COLO668 (cell line): ENCODE results near the gene ASB10.
A peak's percentile ranks its signal among the peaks of the same experiment; 100 is the strongest.

Experiments used
- DNase-seq: peaks from one replicate; lab custom pipeline; 2025; ENCODE audit not compliant: unreplicated experiment; lab: John Stamatoyannopoulos, UW

Gene ASB10

DNA sequence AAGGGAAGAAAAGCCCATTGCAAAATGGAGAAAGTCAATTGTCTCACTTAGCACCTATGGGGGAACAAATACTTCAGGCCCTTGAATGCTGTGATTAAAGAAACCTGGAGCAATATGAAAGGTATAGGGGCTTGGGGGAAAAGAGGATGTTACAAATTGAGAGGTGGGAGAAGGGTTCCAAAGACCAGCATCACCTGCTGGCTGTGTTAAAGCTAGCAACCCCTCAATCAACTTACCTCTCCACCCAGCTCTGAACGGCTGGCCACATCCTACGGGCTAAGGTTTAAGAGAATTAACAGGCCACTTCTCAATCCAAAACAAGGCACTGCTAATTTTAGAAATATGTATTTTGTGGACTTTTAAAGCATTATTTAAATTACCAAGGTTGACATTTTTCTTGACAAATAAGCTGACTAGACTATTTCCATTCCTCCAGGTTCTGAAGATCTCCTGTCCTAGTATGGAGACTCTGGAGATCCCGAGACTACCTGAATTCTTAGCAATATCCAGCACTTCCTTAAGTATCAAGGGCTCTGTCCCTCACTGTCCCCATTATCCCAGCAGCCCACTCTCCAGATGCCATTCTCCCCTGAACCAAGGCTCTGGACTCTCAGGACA is 24.2 kb upstream of the ASB10 start:
- no peak for DNase-seq

DNA sequence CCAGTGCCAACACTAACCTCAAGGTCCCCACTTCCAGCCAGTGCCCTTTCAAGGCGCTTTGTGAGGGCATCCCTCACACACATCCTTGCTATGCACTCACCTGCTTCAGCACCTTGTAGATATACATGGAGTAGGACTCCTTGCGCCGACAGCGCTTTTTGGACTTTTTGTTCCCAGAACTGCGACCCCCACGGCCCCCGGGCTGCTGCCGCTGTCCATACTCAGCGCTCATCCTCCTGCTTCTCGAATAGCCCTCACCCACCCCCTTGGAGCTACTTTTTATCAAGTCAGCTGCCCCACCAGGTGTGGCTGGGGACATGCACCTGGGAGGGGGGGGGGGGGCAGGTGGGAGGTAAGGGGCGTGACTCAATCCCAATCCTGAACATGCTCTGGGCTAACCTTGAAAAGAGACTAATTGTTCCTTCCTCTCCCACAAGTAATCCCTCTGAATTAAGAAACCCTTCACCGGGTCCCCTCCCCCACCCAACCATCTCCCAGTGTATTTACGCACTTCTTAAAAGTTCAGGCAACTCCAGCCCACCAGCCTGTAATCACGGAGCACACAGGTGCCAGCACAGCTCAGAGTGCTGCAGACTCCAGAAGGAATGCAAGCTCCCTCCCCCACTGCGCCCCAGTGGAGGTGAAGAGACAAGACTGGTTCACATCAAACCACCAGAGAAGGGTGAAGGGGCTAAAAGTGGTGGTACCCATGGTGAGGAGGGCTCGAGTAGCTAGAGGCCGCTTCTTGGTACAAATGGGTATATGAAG is 23.2 kb upstream of the ASB10 start, which contains the start of gene H2BK1:
H2BK1 (minus strand) TSS at position 402 of the 768 bp plus-strand sequence; CDS start at position 232, 170 bp downstream.
- DNase-seq, result no peak

DNA sequence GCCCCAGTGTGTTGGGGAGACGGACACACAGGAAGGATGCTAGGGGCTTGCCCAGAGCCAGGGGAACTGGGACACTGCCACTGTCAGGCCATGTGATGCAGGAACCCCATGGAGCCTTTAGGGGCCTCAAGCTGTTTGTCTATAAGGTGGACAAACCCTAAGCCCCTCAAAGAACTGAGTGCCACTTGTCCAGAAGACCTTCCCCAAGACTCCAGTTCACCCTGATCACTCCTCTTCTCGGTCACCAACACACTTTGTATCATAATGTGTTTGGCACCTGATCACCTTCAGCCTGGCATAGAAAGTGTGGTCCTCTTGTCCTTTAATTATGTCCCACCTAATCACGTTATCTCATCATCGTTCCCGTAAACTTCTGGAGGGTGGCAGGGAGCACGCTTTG is 22.5 kb upstream of the ASB10 start:
- no peak for DNase-seq

DNA sequence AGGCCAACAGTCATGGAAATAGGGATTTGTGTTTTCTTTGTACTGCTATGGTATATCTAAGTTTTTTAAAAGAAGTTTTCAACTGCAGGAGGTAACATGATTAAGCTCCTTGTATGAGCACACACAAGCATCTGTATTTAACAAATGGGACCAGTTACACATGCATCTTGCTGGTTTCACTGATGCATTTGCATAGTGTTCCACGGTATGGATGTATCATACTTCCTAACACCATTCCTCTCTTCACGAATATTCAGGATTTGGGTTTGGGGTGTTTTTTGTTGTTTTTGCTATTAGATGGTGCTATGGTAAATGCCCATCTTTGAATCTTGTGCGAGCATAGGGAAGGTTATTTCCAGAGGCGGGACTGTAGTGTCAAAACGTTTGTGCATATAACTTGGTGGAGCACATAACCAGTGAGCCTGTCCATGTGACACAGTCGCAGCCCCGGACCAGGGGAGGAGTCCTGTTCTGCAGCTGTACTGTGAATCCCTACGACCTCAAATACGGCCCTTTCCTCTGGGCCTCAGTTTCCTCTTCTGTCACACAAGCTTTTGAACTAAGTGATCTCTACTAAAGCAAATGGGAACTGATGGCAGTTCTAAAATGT is 21.3 kb upstream of the ASB10 start:
- no peak for DNase-seq

DNA sequence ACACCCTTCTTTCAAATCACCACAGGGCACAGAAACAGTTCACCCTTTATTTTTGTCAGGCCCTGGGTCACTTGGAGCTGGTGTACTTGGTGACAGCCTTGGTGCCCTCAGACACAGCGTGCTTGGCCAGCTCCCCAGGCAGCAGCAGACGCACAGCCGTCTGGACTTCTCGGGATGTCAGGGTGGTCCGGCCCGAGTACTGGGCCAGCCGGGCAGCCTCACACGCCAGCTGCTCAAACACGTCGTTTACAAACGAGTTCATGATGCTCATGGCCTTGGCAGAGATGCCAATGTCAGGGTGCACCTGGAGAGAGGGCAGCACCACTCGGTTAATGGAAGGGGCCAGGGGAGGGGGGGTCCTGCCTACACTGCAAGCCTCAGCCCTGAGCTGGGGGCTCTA is 20.8 kb upstream of the ASB10 start:
- DNase-seq, result no peak

DNA sequence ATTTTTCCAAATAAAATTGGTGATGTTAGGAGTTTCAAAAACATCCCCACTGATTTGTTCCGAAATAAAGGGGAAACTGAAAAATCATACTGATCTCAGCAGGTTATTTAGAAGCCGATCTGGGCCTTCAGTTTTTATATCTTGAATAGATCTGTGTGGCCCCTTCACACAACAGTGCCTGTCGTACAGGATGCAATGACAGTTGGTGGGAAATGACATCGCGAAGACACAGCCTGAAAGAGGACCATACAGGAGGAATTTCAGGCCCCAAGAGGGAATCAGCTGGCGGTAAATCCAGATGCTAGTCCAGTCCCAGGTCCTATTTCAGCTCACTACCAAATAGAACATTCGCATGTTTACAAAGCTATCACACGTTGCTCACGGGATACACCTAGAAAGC is 20.3 kb upstream of the ASB10 start:
- DNase-seq, result no peak

DNA sequence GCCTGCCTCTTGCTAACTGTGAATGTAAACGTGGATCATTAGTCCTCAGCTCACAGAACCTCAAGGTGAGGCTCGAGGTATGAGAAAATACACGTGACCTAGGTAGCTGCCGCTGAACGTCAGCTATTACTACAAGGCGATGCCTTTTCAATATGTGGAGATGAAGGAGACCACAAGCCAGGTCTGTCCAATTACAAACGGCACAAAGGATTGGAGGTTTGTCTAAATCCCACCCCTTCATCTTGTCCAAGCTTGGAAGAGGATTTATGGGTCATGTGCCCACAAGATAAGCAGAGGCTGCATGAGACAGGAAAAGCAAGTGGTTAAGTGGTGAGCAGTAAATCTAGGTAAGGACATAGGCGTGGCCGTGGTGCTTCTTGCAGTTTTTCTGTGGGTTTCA is 19.9 kb upstream of the ASB10 start:
- no peak for DNase-seq

DNA sequence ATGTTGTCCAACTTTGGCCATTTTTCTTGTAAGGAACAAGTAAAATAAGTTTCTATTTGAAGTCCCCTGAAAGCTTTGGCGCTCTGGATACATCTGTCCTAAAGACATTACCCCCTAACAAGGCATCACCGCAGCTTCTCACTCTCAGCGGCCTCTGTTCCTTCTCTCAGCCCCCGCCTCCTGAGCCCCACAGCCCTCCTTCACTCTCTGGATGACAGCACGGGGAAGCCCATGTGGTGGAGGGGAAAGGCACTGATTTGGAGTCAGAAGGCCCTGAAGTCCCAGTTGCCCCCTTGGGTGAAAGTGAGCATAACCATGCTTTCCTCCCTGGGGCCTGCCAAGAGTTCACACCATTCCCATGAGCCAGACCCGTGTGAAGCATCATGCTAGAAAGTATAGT is 18.7 kb upstream of the ASB10 start:
- DNase-seq, result no peak

DNA sequence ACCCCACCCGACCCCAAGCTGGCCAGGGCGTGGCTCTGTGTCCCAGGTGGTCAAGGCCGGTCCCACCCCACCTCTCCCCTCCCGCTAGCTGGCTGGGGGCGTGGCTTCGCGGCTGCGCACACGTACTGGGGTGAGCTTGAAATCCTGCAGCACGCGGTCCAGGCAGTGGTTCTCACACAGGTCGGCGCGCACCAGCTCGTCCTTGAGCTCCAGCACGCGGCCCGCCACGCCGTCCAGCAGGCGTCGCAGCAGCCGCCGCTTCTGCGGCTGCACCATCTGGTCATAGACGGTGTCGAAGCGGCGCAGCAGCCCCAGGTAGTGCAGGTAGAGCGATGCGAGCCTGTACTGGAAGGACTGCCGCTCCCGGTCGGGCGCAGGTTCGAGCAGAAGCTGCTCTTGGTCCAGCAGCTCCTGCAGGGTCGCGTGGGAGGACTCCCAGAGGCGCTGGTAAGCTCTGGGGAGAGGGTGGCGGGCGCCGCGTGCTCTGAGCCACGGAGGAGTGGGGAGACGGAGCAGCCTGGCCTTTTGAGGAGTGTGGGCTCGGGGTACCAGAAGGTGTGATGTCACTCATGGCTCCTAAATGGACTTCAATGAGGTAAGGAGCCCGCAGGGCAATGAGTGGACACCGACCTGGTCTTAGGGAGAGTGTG is 17.5 kb upstream of the ASB10 start:
- DNase-seq, result no peak

DNA sequence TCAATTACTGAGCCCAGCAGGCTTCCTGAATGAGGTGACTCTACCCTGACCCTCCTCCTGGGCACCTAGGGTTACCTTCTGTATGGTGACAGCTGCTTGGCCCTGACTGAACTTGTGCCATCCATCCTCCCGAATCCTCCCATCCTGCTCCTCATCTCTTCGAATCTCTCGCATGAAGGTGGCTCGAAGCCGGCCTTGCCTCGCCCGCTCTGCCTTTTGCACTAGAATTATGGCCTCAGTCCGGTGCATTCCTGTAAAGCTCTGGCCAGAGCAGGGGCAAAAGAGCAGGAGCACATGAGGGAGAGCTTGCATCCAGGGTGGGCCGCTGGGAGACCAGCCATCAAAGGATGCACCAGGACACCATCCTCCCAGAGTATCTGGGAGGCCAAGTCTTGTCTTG is 15.8 kb upstream of the ASB10 start:
- no peak for DNase-seq

DNA sequence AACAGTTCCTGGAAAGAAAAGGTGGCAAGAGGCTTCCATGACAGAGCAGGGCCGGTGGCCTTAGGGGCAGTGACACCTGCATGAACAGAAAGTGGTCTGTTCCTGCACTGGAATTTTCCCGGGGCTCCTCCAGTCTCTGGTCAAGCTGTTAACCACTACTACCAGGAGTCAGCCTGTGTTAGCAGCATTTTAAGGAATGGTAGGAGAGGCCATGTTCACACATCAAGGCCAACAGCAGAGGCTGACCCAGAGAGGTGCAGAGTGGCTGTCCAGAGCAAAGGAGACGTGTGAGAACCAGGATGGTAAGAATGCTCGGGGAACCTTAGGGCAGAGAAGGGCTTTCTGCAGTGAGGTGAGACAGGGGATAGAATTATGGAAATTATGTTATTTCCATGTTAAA is 14.7 kb upstream of the ASB10 start:
- no peak for DNase-seq

DNA sequence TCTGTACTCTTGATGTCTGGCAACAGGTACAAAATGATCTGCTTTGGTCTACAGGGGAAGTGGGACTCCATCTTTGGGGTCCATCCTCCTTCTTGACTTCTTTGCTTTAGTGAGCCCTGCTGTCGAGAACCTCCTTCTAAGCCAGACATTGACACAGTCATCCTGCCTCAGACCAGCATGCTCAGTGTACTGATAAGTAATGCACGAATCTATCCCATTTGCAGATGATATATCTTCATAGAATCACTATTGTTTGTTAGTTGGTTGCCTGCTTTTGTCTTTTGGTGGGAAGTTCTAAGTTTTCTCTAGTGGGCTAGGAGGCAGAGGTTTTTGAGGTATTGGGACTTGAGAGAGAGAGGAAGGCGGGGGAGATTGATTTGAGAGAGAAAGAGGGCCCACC is 14.3 kb upstream of the ASB10 start:
- DNase-seq, result no peak

DNA sequence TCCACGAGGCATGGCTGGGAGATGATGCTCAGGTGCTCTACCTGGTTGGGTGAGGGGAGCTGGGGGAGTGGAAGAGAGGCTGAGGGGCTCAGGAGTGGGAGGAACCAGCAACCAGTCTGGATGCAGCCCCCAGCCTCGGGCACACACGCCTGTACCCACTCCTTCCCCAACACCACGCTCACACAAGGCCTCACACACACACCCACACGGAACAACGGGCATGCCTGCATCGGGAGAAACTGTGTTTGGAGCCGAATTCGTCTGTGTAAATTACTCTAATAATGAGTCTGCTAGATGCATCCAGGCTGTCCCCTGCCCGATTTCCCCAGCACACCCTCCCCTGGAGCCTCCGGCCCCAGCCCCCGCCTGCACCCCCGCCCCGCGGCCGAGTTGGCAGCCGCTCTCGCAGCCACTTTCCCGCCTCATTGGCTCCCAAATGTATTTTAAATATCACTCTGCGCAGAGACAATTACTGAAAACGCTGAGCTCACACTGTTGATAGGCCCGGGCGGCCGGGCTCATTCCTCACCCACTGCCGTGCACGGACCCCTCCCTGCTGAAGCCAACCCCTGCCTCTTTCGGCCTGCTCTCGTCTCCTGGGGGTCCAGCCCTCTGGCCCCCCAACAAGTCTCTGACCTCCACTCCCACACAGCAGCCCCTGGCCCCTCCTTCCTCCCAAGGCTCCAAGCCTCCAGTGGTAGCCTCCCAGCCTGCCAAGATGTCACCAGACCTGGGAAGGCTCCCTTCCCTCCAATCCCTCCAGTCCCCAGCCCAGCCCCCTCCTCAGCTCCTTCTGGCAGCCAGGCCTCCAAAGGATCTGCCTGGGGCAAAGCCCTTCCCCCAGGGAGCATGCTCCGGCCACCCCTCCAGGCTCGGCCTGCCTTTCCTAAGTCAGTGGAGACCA is 12.1 kb upstream of the ASB10 start:
- no peak for DNase-seq

DNA sequence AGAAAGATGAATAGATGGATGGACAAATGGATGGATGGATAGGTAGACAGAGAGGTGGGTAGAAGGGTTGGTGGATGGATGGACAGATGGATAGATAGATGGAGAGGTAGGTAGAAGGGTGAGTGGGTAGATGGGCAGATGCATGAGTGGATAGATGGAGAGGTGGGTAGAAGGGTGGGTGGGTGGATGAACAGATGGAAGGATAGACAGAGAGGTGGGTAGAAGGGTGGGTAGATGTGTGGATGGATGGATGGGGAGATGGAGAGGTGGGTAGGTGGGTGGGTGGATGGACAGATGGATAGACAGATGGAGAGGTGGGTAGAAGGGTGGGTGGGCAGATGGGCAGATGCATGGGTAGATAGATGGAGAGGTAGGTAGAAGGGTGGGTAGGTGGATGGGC is 10.9 kb upstream of the ASB10 start:
- no peak for DNase-seq

DNA sequence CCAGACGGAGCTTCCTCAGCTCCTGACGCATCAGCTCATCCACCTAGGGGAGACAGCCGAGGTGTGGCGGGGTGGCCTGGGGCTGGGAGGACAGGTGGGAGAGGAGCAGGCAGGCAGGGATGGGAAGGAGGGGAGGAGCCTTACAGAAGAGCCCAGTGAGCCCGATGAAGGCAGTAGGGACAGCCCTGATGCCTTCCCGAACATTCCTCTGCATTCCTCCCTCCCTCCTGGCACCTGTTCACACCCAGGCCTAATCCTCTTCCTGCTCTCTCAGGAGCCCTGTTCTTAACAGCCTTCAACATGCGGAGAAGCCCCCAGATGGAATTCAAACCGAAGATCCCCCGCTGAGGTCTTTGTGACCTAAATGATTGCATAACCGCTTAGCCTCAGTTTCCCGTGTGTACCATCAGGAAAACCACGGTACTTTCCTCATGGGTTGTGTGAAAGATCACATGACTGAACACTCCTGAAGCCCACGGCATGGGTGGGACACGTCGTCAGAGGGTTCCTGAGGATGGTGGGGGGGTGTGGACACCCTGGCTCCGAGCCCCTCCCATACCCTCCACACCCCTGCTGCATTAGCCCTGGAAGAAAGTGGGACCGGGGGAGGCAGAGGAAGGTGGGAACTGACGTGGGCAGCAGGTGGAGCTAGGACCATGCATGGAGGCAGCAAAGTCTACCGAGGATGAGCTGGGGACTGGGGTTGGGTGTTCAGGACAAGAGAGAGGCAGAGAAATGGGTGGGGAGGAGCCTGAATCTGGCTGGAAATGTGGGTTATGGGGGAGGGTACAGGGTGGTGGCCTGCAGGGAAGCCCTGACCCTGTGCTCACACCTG is 8.8 kb upstream of the ASB10 start:
- DNase-seq, result no peak

DNA sequence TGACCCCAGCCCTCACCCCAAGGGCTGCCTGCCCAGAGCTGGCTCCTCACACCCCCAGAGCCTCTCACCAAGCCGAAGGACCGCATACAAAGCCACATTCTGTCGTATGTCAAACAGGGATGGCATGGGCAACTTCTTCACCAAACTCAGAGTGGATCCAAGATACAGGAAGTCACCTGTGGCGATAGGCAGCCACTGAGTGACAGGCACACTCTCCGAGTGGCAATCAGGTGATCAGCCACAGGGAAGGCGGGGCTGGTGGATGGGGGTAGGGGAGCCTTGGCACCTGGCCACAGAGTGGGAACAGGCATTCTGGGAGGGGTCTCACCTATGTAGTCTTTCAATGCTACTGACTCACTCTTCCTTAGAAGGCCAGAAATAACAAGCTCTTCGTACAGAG is 7.1 kb upstream of the ASB10 start:
- no peak for DNase-seq

DNA sequence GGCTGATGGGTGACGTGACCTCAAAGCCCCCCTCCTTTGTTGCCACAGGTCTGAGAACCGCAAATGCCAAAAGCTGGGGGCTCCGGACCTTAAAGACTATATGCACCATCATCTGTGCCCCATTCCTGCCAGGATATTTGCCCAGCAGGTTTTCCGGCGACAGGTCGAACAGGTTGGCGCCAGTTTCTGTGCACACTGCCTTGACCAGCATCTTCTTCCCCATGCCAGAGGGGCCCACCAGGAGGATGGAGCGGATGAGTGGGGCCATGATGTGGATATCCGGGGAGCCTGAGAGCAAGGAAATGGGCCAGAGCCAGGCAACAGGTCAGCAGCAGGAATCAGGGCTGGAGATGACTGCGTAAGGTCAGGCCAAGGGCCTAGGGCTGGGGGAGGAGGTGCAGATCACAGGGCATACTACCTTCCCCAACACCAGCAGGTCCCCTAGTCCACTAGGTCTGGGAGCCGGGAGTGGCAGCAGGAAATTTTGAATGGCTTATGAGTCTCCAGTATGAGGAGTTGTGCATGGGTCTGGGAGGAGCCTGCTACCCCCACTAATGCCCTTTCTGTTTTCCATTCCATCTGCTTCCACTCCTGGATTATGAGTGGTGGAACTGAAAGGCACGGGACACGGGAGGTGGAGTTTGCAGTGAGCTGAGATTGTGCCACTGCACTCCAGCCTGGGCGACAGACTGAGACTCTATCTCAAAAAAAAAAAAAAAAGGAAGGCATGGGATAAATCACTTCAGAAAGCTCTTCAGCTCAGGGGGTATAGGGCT is 6.3 kb upstream of the ASB10 start:
- DNase-seq, result no peak

DNA sequence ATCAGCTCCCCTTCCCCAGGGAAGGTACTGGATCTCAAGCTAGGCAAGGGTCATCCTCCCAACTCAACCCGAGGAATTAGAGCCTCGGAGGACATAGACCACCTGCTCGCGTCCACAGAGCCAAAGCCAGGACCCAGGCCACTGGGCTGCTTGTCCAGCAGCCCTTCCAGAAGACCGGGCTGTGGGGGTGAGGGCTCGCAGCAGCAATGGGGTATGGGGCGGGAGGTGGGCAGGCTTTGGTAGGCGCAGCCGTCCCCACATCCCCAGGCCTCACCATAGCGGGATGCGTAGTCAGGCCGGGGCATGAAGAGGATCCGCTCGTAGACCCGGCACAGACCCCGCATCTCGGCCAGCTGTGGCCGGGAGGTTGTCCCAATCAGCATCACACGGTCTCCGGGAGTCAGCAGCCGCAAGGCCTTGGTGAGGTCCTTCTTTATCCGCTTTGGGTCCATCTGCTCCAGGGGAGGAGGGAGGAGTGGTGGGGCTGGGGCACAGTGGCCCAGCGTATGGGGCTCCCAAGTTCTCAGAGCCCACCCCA is 5.0 kb upstream of the ASB10 start:
- DNase-seq, result no peak

DNA sequence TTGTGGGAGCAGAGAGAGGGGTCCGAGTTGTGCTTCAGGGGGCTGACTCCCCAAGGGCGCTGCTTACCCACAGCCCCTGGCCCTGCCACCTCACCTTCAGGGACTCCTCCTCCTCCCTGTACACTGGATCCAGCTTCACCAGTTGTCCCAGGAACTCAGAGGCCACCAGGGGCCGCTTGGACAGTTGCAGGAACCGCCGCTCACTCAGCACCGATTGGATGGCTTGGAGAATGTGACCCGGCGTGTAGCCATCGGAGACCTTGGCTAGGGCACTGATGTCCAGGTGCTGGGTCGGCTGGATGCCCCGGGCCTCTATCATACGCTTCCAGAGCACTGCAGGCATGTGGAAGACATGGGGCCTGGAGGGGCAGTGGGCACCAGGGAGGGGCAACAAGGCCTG is 4.5 kb upstream of the ASB10 start:
- DNase-seq, result peak; percentile 9
